Measurements from ENCODE around the gene IL22RA1.

IL22RA1 gene

DNA sequence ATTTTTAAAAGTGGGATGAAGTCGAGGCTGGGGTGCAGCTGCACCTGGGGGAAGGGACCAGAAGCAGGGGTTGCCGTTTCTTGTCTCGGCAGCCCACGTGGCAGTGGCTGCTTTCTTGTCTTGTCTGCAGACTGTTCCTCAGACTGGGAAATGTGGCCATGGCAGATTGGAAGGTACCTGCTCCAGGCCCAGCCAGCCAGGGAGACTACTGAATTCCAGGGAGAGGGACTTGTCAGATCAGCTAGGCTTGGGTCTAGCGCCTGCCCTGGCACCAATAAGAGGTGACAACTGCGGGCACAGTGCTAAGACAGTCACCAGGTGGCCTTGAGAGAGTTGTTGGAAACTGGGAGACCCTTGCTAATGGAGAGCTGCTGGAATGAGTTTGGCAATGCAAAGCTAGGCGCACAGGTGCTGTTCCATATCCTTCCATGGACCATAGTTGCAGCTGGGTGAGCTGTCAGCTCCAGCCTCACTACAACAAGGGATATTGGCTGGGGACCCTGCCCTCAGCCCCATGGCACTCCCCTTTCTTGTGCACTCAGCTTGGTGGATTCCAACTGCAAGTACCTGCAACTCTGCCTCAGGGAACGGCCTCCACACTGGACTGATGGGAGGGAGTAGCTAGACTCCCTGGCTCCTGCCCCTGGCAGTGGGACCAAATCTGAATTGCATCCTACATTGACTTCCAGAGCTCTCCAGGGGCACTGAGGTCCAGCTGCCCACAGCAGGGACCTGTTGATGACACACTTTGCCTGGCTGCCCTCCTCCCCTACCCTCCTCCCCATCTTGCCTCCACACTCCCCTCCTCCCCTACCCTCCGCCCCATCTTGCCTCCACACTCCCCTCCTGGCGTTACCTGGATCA, 9.9 kb upstream of the IL22RA1 start:
- Histone ChIP-seq H3K4me3 (ENCODE audit: low read length) (no peak overlapping the region), H3K27ac (ENCODE audit: low read length) (no peak overlapping the region), H3K4me1 (ENCODE audit: control insufficient read depth, insufficient read depth, low read length) (peaks cover 8% of the 10 kb centered on the region; the same call in 1 of the 2 replicates), H3K9me3 (ENCODE audit: control insufficient read depth, insufficient read depth, low read length) (no peaks in the 10 kb centered on the region), H3K36me3 (ENCODE audit: control insufficient read depth, insufficient read depth, low read length) (peaks cover 7% of the 10 kb centered on the region), H3K27me3 (ENCODE audit: control insufficient read depth, insufficient read depth, low read length) (no peaks in the 10 kb centered on the region)
- DNase-seq (ENCODE audit: low read depth, low spot score) = no peak
- no CpG with 5 or more reads among the region's 10 CpGs for WGBS (ENCODE audit: insufficient coverage, insufficient read length)

DNA sequence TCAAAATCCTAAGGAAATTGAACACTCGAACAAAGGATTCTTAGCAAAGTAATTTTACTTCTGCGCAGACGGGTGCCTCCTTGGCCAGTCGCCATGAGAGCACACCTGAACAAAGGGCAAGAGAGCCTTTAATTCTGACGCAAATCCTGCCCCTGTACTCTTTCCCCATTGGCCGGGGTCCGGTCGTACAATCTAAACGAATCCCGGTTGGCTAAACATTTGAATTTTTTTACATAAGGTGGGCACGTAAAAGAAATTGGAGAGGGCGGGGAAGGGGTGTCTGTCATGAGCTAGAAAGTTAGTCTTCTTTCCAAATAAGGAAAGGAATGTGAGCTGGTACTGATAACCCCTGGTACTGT, 8.2 kb upstream of the IL22RA1 start:
- Histone ChIP-seq H3K27ac (ENCODE audit: low read length) (no peak overlapping the region), H3K27me3 (ENCODE audit: control insufficient read depth, insufficient read depth, low read length) (no peaks in the 10 kb centered on the region), H3K4me3 (ENCODE audit: low read length) (peak overlapping the region; percentile 3; the same call in 1 of the 2 replicates), H3K9me3 (ENCODE audit: control insufficient read depth, insufficient read depth, low read length) (no peaks in the 10 kb centered on the region), H3K36me3 (ENCODE audit: control insufficient read depth, insufficient read depth, low read length) (peaks cover 3% of the 10 kb centered on the region; the same call in 1 of the 2 replicates), H3K4me1 (ENCODE audit: control insufficient read depth, insufficient read depth, low read length) (peaks cover 8% of the 10 kb centered on the region; the same call in 1 of the 2 replicates)
- no CpG with 5 or more reads among the region's 12 CpGs for WGBS (ENCODE audit: insufficient coverage, insufficient read length)
- peak; percentile 87 for DNase-seq (ENCODE audit: low read depth, low spot score)

DNA sequence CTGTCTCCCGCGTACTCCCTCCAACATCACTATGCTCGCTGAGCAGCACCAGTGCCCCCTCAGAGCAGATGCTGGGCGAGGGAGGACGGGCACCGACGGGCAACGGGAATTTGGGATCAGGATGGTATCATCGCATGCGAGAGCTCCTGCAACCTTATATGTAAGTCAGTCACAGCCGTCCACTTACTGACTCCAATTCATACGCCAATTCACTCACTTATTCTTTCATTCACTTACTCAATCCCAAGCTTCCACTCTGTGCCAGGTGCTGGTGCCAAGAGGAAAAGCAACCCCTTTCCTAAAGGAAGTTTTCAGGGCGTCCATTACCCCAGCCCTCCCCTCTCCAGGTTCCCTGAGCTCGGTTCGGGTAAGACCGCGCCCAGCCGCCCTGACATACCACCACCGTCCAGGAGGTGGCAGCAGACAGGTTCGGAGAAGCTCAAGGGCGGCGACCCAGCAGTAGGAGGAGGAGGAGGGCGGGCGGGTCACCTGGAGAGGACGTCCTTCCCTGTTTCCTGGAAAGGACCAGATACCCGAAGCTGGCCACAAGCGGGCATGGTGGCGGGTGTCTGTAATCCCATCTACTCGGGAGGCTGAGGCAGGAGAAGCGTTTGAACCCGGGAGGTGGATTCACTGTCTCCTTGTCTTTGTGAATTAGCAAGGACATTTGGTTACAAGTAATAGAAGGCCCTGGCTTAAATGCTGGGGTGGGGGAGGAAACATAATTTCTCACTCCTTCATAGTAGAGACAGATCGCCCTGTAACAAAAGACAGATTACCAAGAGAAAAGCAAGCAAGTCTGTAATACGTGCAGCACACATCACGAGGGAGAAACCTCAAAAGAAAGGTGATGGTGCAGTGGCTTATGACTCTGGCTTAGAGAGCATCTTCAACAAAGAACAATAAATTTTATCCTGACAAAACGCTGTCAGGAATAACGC, 7.6 kb upstream of the IL22RA1 start:
- H3K27ac ChIP-seq (ENCODE audit: low read length) = no peak overlapping the region
- peaks cover 8% of the 10 kb centered on the region; the same call in 1 of the 2 replicates for H3K4me1 ChIP-seq (ENCODE audit: control insufficient read depth, insufficient read depth, low read length)

DNA sequence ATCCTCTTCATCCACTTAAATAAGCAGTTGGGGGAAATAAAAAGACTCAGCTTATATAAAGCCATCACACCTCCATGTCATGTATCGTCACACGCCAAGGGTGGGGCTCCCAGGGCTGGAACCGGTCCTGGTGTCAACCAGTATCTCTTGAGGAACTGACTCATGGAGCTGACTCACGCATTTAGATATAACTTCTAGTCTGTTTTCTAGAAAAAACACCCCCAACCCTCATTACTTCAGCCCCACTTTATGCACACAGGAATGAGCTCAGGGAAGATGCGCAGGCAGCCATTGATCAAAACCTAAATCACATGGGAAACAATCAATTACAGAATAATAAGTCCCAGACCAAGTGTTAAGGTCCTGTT, 6.9 kb upstream of the IL22RA1 start:
- no peaks in the 10 kb centered on the region for H3K27me3 ChIP-seq (ENCODE audit: control insufficient read depth, insufficient read depth, low read length)
- H3K36me3 ChIP-seq (ENCODE audit: control insufficient read depth, insufficient read depth, low read length) = no peaks in the 10 kb centered on the region
- no peaks in the 10 kb centered on the region for H3K9me3 ChIP-seq (ENCODE audit: control insufficient read depth, insufficient read depth, low read length)
- no peak overlapping the region for H3K27ac ChIP-seq (ENCODE audit: low read length)
- no peak for DNase-seq (ENCODE audit: low read depth, low spot score)
- peaks cover 5% of the 10 kb centered on the region; the same call in 1 of the 2 replicates for H3K4me1 ChIP-seq (ENCODE audit: control insufficient read depth, insufficient read depth, low read length)
- H3K4me3 ChIP-seq (ENCODE audit: low read length) = no peak overlapping the region
- no CpG with 5 or more reads among the region's 5 CpGs for WGBS (ENCODE audit: insufficient coverage, insufficient read length)

More for the DNA sequence above, 7.6 kb upstream of the IL22RA1 start:
- DNase-seq (ENCODE audit: low read depth, low spot score) = peak; percentile 92
- Histone ChIP-seq H3K4me3 (ENCODE audit: low read length) (peak overlapping the region; percentile 3; the same call in 1 of the 2 replicates), H3K36me3 (ENCODE audit: control insufficient read depth, insufficient read depth, low read length) (no peaks in the 10 kb centered on the region), H3K9me3 (ENCODE audit: control insufficient read depth, insufficient read depth, low read length) (no peaks in the 10 kb centered on the region), H3K27me3 (ENCODE audit: control insufficient read depth, insufficient read depth, low read length) (no peaks in the 10 kb centered on the region)
- no CpG with 5 or more reads among the region's 36 CpGs for WGBS (ENCODE audit: insufficient coverage, insufficient read length)

DNA sequence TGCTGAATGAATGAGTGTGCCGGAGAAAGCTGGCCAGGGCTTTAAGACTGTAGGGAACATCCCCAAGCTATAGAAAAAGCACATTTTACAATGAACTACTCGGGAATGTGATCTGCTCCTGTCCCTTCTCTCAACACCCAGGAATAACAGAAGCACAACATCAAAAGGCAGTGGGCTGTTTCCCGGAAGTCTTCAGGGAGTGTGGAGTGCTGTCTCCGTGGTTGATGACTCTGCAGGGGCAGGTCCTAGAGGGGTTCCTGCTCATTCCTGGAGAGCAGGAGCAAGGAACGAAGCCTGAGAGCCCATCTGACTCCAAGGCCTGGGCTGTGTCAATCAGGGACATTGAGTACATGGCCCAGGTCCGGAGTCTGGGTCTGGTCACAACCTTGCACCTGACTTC, 4.9 kb upstream of the IL22RA1 start:
- WGBS (ENCODE audit: insufficient coverage, insufficient read length) = no CpG with 5 or more reads among the region's 6 CpGs
- no peak overlapping the region for H3K4me3 ChIP-seq (ENCODE audit: low read length)
- no peaks in the 10 kb centered on the region for H3K9me3 ChIP-seq (ENCODE audit: control insufficient read depth, insufficient read depth, low read length)
- no peaks in the 10 kb centered on the region for H3K27me3 ChIP-seq (ENCODE audit: control insufficient read depth, insufficient read depth, low read length)
- no peak for DNase-seq (ENCODE audit: low read depth, low spot score)
- no peak overlapping the region for H3K27ac ChIP-seq (ENCODE audit: low read length)
- H3K4me1 ChIP-seq (ENCODE audit: control insufficient read depth, insufficient read depth, low read length) = peaks cover 4% of the 10 kb centered on the region; the same call in 1 of the 2 replicates
- no peaks in the 10 kb centered on the region for H3K36me3 ChIP-seq (ENCODE audit: control insufficient read depth, insufficient read depth, low read length)

DNA sequence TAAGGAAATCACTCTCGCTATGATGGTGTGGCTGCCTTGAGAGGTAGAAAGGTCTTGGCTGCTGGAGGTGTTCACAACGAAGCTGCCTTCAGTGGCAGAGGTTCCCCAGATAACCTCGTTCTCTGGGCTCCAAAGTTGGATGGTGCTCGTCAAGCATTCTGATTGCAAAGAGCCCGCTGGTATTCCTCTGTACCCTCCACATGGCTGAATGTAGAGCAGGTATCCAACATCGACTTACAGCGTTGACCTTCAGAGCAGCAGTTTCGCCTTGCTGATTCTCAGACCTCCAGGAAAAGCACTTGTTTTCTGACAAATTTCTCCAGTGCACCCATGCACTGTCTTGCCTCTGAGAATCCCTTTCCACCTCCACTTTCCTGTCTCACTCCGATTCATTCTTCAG, 4.3 kb upstream of the IL22RA1 start:
- Histone ChIP-seq H3K4me1 (ENCODE audit: control insufficient read depth, insufficient read depth, low read length) (peaks cover 2% of the 10 kb centered on the region; the same call in 1 of the 2 replicates), H3K9me3 (ENCODE audit: control insufficient read depth, insufficient read depth, low read length) (no peaks in the 10 kb centered on the region), H3K27ac (ENCODE audit: low read length) (no peak overlapping the region), H3K36me3 (ENCODE audit: control insufficient read depth, insufficient read depth, low read length) (no peaks in the 10 kb centered on the region), H3K4me3 (ENCODE audit: low read length) (no peak overlapping the region), H3K27me3 (ENCODE audit: control insufficient read depth, insufficient read depth, low read length) (no peaks in the 10 kb centered on the region)
- WGBS (ENCODE audit: insufficient coverage, insufficient read length) = no CpG with 5 or more reads among the region's 9 CpGs
- no peak for DNase-seq (ENCODE audit: low read depth, low spot score)

DNA sequence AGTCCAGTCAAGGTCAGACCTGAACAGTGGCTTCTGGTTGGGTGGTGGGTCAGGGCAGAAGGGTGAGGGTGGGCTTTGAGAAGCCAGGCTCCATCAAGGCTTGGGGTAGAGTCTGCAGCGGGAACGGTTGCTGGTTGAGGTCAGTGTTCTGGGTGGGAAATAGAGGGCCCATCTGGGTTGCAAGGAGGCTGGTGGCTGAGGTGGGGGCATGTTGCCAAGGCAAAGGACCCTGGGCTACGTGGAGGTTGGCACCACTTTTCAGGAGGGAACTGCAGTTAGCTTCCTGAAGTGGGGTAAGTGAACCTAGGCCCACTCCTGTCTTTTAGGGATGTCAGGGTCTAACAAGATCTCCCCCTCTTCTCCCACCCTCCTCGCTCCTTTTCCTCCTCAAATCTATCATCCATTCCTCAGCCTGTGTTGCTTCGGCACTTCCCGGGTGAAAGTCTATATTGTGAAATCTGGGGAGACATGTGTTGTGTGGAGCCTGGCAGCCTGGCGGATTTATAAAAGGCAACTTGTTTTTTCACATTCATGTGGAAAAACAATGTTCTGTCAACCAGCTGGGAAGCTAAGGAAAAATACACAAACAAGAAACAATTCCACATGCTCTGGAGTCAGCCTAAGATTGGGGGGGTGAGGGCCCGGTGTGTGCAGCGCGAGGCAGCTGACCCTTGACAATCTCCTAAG, 1.5 kb downstream of the IL22RA1 start:
- no peak overlapping the region for H3K27ac ChIP-seq (ENCODE audit: low read length)
- H3K4me1 ChIP-seq (ENCODE audit: control insufficient read depth, insufficient read depth, low read length) = no peaks in the 10 kb centered on the region
- H3K27me3 ChIP-seq (ENCODE audit: control insufficient read depth, insufficient read depth, low read length) = no peaks in the 10 kb centered on the region
- no peaks in the 10 kb centered on the region for H3K9me3 ChIP-seq (ENCODE audit: control insufficient read depth, insufficient read depth, low read length)
- no CpG with 5 or more reads among the region's 10 CpGs for WGBS (ENCODE audit: insufficient coverage, insufficient read length)
- no peak for DNase-seq (ENCODE audit: low read depth, low spot score)
- no peak overlapping the region for H3K4me3 ChIP-seq (ENCODE audit: low read length)
- no peaks in the 10 kb centered on the region for H3K36me3 ChIP-seq (ENCODE audit: control insufficient read depth, insufficient read depth, low read length)

DNA sequence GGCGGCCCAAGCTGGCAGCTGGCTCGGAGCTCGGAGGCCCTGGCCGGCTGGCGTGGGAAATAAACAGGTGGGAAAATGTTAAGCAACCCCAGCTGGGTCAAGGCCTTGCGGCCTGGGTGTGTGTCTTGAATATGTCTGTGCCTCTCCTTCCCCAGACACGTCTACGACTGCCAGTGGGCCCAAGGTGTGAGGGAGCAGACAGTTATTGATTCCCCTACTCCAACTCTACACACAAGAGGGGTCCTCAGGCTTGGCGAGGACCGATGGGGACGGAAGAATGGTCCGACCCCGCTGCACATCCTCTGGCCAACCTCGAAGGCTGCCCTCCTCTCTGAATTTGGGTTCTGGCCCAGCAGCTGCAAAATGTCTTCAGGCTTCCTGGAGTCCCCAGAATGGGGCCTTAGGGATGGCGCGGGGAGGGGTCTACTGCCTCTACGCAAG, 2.2 kb downstream of the IL22RA1 start:
- WGBS (ENCODE audit: insufficient coverage, insufficient read length) = no CpG with 5 or more reads among the region's 17 CpGs
- H3K27ac ChIP-seq (ENCODE audit: low read length) = no peak overlapping the region
- H3K4me3 ChIP-seq (ENCODE audit: low read length) = no peak overlapping the region

DNA sequence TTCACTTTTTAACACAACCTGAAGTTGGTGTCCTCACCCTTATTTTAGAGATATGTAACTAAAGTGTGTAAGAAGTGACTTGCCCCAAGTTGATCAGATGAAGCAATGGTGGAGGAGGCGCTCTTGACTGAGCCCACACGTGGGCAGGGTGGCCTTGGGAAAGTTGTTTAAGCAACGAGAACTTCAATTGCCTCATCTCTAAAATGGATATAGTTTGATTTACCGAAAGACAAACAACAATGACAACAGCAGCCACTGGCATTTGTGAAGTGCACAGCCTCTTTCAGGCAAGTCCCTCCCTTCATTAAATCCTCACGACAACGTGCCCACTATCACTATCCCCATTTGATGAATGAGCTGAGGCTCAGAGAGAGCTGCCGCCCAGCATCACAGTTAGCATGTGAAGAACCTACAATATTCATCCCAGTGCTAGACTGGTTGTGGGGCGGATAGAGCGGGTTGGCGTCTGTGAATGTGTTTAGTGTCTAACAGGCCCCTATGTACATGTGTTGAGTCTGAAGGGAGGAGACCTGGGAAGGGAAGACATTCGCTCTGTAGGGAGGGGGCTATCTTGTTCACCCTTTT, 3.0 kb downstream of the IL22RA1 start:
- H3K4me3 ChIP-seq (ENCODE audit: low read length) = no peak overlapping the region
- H3K27me3 ChIP-seq (ENCODE audit: control insufficient read depth, insufficient read depth, low read length) = no peaks in the 10 kb centered on the region
- no peaks in the 10 kb centered on the region for H3K9me3 ChIP-seq (ENCODE audit: control insufficient read depth, insufficient read depth, low read length)
- no peaks in the 10 kb centered on the region for H3K36me3 ChIP-seq (ENCODE audit: control insufficient read depth, insufficient read depth, low read length)
- no peak for DNase-seq (ENCODE audit: low read depth, low spot score)
- H3K4me1 ChIP-seq (ENCODE audit: control insufficient read depth, insufficient read depth, low read length) = no peaks in the 10 kb centered on the region
- WGBS (ENCODE audit: insufficient coverage, insufficient read length) = no CpG with 5 or more reads among the region's 11 CpGs
- H3K27ac ChIP-seq (ENCODE audit: low read length) = no peak overlapping the region

More for the DNA sequence above, 2.2 kb downstream of the IL22RA1 start:
- Histone ChIP-seq H3K4me1 (ENCODE audit: control insufficient read depth, insufficient read depth, low read length) (no peaks in the 10 kb centered on the region), H3K27me3 (ENCODE audit: control insufficient read depth, insufficient read depth, low read length) (no peaks in the 10 kb centered on the region), H3K36me3 (ENCODE audit: control insufficient read depth, insufficient read depth, low read length) (no peaks in the 10 kb centered on the region), H3K9me3 (ENCODE audit: control insufficient read depth, insufficient read depth, low read length) (no peaks in the 10 kb centered on the region)
- DNase-seq (ENCODE audit: low read depth, low spot score) = no peak

DNA sequence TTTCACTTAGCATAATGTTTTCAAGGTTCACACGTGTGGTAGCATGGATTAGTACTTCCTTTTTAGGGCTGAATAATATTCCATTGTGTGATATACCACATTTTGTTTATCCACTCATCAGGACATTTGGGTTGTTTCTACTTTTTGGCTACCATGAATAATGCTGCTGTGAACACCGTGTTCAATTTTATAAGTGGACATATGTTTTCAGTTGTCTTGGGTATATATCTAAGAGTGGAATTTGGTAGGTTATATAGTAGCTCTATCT, 3.8 kb downstream of the IL22RA1 start:
- no peaks in the 10 kb centered on the region for H3K27me3 ChIP-seq (ENCODE audit: control insufficient read depth, insufficient read depth, low read length)
- H3K4me3 ChIP-seq (ENCODE audit: low read length) = no peak overlapping the region
- H3K27ac ChIP-seq (ENCODE audit: low read length) = no peak overlapping the region
- no peaks in the 10 kb centered on the region for H3K36me3 ChIP-seq (ENCODE audit: control insufficient read depth, insufficient read depth, low read length)
- no peaks in the 10 kb centered on the region for H3K9me3 ChIP-seq (ENCODE audit: control insufficient read depth, insufficient read depth, low read length)
- no CpG with 5 or more reads among the region's 2 CpGs for WGBS (ENCODE audit: insufficient coverage, insufficient read length)
- DNase-seq (ENCODE audit: low read depth, low spot score) = no peak
- no peaks in the 10 kb centered on the region for H3K4me1 ChIP-seq (ENCODE audit: control insufficient read depth, insufficient read depth, low read length)

All from iPS DF 6.9 (cell line).